H1 (cell line): ENCODE data around the gene LITAFD. TPM values are rescaled to one million over a fixed set of nuclear protein-coding genes. Genes with fewer than 3 reads are reported as not detected.

Experiments used
- CTCF ChIA-PET: fragments of 300-600 bp; sonication (Branson Sonifier 250); formaldehyde crosslinking; loops from one replicate; lab custom pipeline; 2021; ENCODE audit not compliant: partially characterized antibody; lab: Charles Lee
- POLR2A ChIA-PET: fragments of 300-600 bp; sonication (Branson Sonifier 250); formaldehyde crosslinking; loops from one replicate; lab custom pipeline; 2021; ENCODE audit warnings: inconsistent platforms; ENCODE audit not compliant: partially characterized antibody; lab: Charles Lee
- DNase-seq, 2 experiments: peaks; one replicate each; pipeline versions ENCODE4 v3.0.0 to v3.0.0-alpha.2; 2010 to 2022; ENCODE audit warnings: low spot score in 2 of 2, low read depth in 1 of 2, mixed read lengths in 1 of 2
- FAIRE-seq: peaks from 2 replicates; lab custom pipeline; 2011; peaks lifted over from hg19 to GRCh38; lab: Jason Lieb, UNC
- H2AFZ ChIP-seq: 2 replicates; pipeline ENCODE4 v1.8.1; 2012; ENCODE audit warnings: low read length, inconsistent platforms
- H2AK5ac ChIP-seq: 2 replicates; pipeline ENCODE4 v1.6.1; 2013; ENCODE audit warnings: low read depth, low read length
- H2BK120ac ChIP-seq: replicated peaks from 2 replicates; pipeline ENCODE3; 2013; ENCODE audit warnings: low read depth, low read length, inconsistent platforms
- H2BK12ac ChIP-seq: 2 replicates; pipeline ENCODE4 v1.6.1; 2013; ENCODE audit warnings: low read depth, low read length
- H2BK15ac ChIP-seq: 2 replicates; pipeline ENCODE4 v1.6.1; 2013; ENCODE audit warnings: low read length
- H2BK20ac ChIP-seq: 2 replicates; pipeline ENCODE4 v1.6.1; 2013; ENCODE audit warnings: low read length
- H2BK5ac ChIP-seq: 2 replicates; pipeline ENCODE4 v1.6.1; 2013; ENCODE audit warnings: low read depth, low read length
- H3K14ac ChIP-seq: 2 replicates; pipeline ENCODE4 v1.6.1; 2013; ENCODE audit warnings: inconsistent platforms; ENCODE audit not compliant: insufficient read length
- H3K18ac ChIP-seq: 2 replicates; pipeline ENCODE4 v1.6.1; 2013; ENCODE audit warnings: low read length; ENCODE audit errors: extremely low read depth
- H3K23ac ChIP-seq: 2 replicates; pipeline ENCODE4 v1.6.1; 2013; ENCODE audit warnings: inconsistent platforms; ENCODE audit not compliant: insufficient read length
- H3K23me2 ChIP-seq: 2 replicates; pipeline ENCODE4 v1.6.1; 2013; ENCODE audit warnings: low read depth, low read length
- H3K27ac ChIP-seq: 2 replicates; pipeline ENCODE4 v1.6.1; 2011; ENCODE audit warnings: low read depth, low read length, inconsistent platforms
- H3K27me3 ChIP-seq, 4 experiments: replicated peaks in 1 of 4; 1 replicate in 1 of 4; 2 replicates in 3 of 4; pipeline versions ENCODE4 v1.6.1 to v1.8.1; 2011 to 2013; ENCODE audit warnings: low read length in 3 of 4, mild to moderate bottlenecking in 3 of 4, inconsistent platforms in 2 of 4, mixed read lengths in 2 of 4, moderate library complexity in 1 of 4; ENCODE audit not compliant: control insufficient read depth in 3 of 4, insufficient read depth in 3 of 4; ENCODE audit errors: extremely low read depth in 1 of 4
- H3K36me3 ChIP-seq, 4 experiments: 2 replicates each; pipeline versions ENCODE4 v1.6.1 to v1.8.1; 2011 to 2013; ENCODE audit warnings: mild to moderate bottlenecking in 4 of 4, low read length in 3 of 4, moderate library complexity in 2 of 4, control low read depth in 1 of 4, inconsistent platforms in 1 of 4; ENCODE audit not compliant: insufficient read depth in 4 of 4, control insufficient read depth in 2 of 4
- H3K4ac ChIP-seq: replicated peaks from 2 replicates; pipeline ENCODE3; 2013; ENCODE audit warnings: low read length, low read depth, mixed read lengths, inconsistent platforms; ENCODE audit not compliant: insufficient read length
- H3K4me1 ChIP-seq, 4 experiments: replicated peaks in 1 of 4; 1 replicate in 1 of 4; 2 replicates in 3 of 4; pipeline versions ENCODE4 v1.6.1 to v1.8.1; 2011 to 2013; ENCODE audit warnings: low read length in 3 of 4, inconsistent platforms in 2 of 4, mixed read lengths in 1 of 4; ENCODE audit not compliant: insufficient read depth in 4 of 4, control insufficient read depth in 3 of 4
- H3K4me2 ChIP-seq, 2 experiments: 2 replicates each; pipeline versions ENCODE4 v1.6.1 to v1.8.1; 2011 to 2013; ENCODE audit warnings: low read depth in 2 of 2, low read length in 2 of 2, control low read depth in 1 of 2, inconsistent platforms in 1 of 2, mild to moderate bottlenecking in 1 of 2; ENCODE audit not compliant: insufficient read depth in 1 of 2
- H3K4me3 ChIP-seq, 4 experiments: fragments of 200-600, 300-600 bp in 1 of 4; sonication (generic), shearing (Covaris generic), sonication (Bioruptor Twin) in 1 of 4; 2 replicates each; pipeline versions ENCODE4 v1.5.1 to v1.8.1; 2011 to 2016; ENCODE audit warnings: low read length in 4 of 4, low read depth in 3 of 4, control low read depth in 2 of 4, inconsistent platforms in 2 of 4, mild to moderate bottlenecking in 2 of 4, mixed read lengths in 1 of 4, moderate library complexity in 1 of 4; ENCODE audit not compliant: insufficient read depth in 2 of 4; ENCODE audit errors: extremely low read depth in 1 of 4
- H3K56ac ChIP-seq: replicated peaks from 2 replicates; pipeline ENCODE3; 2013; ENCODE audit warnings: low read depth, mild to moderate bottlenecking, mixed read lengths, low read length, inconsistent platforms; ENCODE audit not compliant: insufficient read length
- H3K79me1 ChIP-seq: 2 replicates; pipeline ENCODE4 v1.6.1; 2013; ENCODE audit warnings: low read depth, low read length, control low read depth
- H3K79me2 ChIP-seq, 2 experiments: 2 replicates each; pipeline versions ENCODE4 v1.6.1 to v1.8.1; 2012 to 2013; ENCODE audit warnings: low read length in 2 of 2, mild to moderate bottlenecking in 2 of 2, inconsistent platforms in 1 of 2; ENCODE audit not compliant: insufficient read depth in 2 of 2, control insufficient read depth in 1 of 2
- H3K9ac ChIP-seq, 4 experiments: replicated peaks in 1 of 4; 1 replicate in 1 of 4; 2 replicates in 3 of 4; pipeline versions ENCODE4 v1.6.1 to v1.8.1; 2011 to 2013; ENCODE audit warnings: low read depth in 3 of 4, low read length in 3 of 4, control low read depth in 2 of 4, mild to moderate bottlenecking in 2 of 4, moderate library complexity in 2 of 4, inconsistent platforms in 1 of 4; ENCODE audit errors: extremely low read depth in 1 of 4
- H3K9me3 ChIP-seq, 2 experiments: 2 replicates each; pipeline versions ENCODE4 v1.6.1 to v1.8.1; 2012 to 2013; ENCODE audit warnings: mild to moderate bottlenecking in 2 of 2, moderate library complexity in 2 of 2, control low read depth in 1 of 2, inconsistent platforms in 1 of 2, low read depth in 1 of 2, low read length in 1 of 2, mixed read lengths in 1 of 2; ENCODE audit not compliant: insufficient read depth in 2 of 2
- H4K20me1 ChIP-seq, 2 experiments: replicated peaks in 1 of 2; 2 replicates each; pipeline versions ENCODE3 to v1.8.1; 2011 to 2013; ENCODE audit warnings: inconsistent platforms in 2 of 2, low read length in 2 of 2, mild to moderate bottlenecking in 1 of 2; ENCODE audit not compliant: insufficient read depth in 2 of 2, control insufficient read depth in 1 of 2
- H4K5ac ChIP-seq: 2 replicates; pipeline ENCODE4 v1.6.1; 2013; ENCODE audit warnings: low read length, low read depth, mixed read lengths, inconsistent platforms; ENCODE audit not compliant: insufficient read length
- H4K8ac ChIP-seq: 2 replicates; pipeline ENCODE4 v1.8.0; 2013; ENCODE audit warnings: mild to moderate bottlenecking, moderate library complexity, low read length, inconsistent platforms; ENCODE audit not compliant: insufficient read depth; ENCODE audit errors: extremely low read depth
- H4K91ac ChIP-seq: replicated peaks from 2 replicates; pipeline ENCODE3; 2013; ENCODE audit warnings: low read length, mixed read lengths, inconsistent platforms; ENCODE audit not compliant: insufficient read length
- WGBS, 2 experiments: shearing (Covaris generic) in 1 of 2; methylation state at CpG; one replicate each; pipeline versions ENCODE4 v1.1.6 to v1.1.7; 2013 to 2015; ENCODE audit warnings: low lambda C conversion rate in 2 of 2, mixed read lengths in 2 of 2, inconsistent platforms in 1 of 2, low coverage in 1 of 2, missing lambda C conversion rate in 1 of 2; ENCODE audit not compliant: insufficient replicate concordance in 2 of 2, insufficient coverage in 1 of 2, insufficient read length in 1 of 2; ENCODE audit errors: extremely low coverage in 1 of 2, missing lambda C conversion rate in 1 of 2; 5-methylcytosine and 5-hydroxymethylcytosine counted together
- polyA plus RNA-seq, 7 experiments: library from polyadenylated mRNA; depleted of rRNA in 3 of 7; stranded (reverse) in 5 of 7; unstranded in 2 of 7; fragments of >200 nt in 5 of 7; fragments of 200-250 nt in 2 of 7; gene quantifications; 1 replicate in 5 of 7; 2 replicates in 1 of 7; 4 replicates in 1 of 7; pipeline versions ENCODE4 v1.2.1 to v1.2.3, GENCODE V29; 2011 to 2013; ENCODE audit warnings: missing spikeins in 2 of 7, mixed read lengths in 2 of 7
- total RNA-seq: library from RNA; stranded (reverse); fragmentation: NEBNext Ultra II Directional; extraction: Animal tissue kit (Norgen Biotek cat#: 25700); gene quantifications from 2 replicates; pipeline ENCODE4 v1.2.1, GENCODE V29; 2021

Gene LITAFD
- total and polyA plus RNA-seq, 2 of the 8 experiments (the other 6 are each of a cell fraction or from before 2014, with no cell fraction given) = not detected

- ChIA-PET POLR2A (interaction anchor here (0.8 kb wide), 1 partner anchor 15 kb away, joined by 4 read pairs; no protein-coding TSS in a partner anchor), CTCF (interaction anchor here (0.5 to 1.8 kb wide), 10 partner anchors 11 to 226 kb away, joined by 3 to 8 read pairs (median 4); no protein-coding TSS in a partner anchor)
- H2BK120ac ChIP-seq = no peak overlapping the region
- H3K4ac ChIP-seq = no peak overlapping the region
- H3K56ac ChIP-seq = no peak overlapping the region
- H3K4me1 ChIP-seq = no peaks in the 10 kb centered on the region; a peak in 1 of 7 replicates
- peaks cover 10 to 76% (median 47%) of the 10 kb centered on the region in 4 experiments for H3K36me3 ChIP-seq
- no peak overlapping the region for H3K9ac ChIP-seq
- H3K23ac ChIP-seq = no peak overlapping the region
- H3K27me3 ChIP-seq = no peaks in the 10 kb centered on the region
- no peaks in the 10 kb centered on the region for H3K9me3 ChIP-seq
- WGBS, 2 experiments = 90% methylated on average over 8 of the region's 8 CpGs; no CpG with 5 or more reads in 1 of the 2 experiments
- H2BK12ac ChIP-seq = no peak overlapping the region
- H3K27ac ChIP-seq = no peak overlapping the region
- H2BK5ac ChIP-seq = no peak overlapping the region
- no peak overlapping the region for H2AFZ ChIP-seq
- no peak overlapping the region for H2BK15ac ChIP-seq
- peaks cover 0 to 6% of the 10 kb centered on the region in 2 experiments; a peak in 1 of 4 replicates for H3K79me2 ChIP-seq
- no peak overlapping the region for H4K91ac ChIP-seq
- peaks cover 4 to 9% of the 10 kb centered on the region in 2 experiments for H4K20me1 ChIP-seq
- peaks cover 11% of the 10 kb centered on the region for H3K79me1 ChIP-seq
- no peak overlapping the region for H4K5ac ChIP-seq
- no peak overlapping the region for H3K4me2 ChIP-seq
- H2AK5ac ChIP-seq = no peak overlapping the region
- no peak overlapping the region for H2BK20ac ChIP-seq
- no peak overlapping the region for H3K4me3 ChIP-seq
- no peak overlapping the region for H3K14ac ChIP-seq
- H3K23me2 ChIP-seq = no peaks in the 10 kb centered on the region
- DNase-seq = no peak
- no peak overlapping the region for H3K18ac ChIP-seq
- H4K8ac ChIP-seq = no peak overlapping the region
- no peak for FAIRE-seq
These were observed 26.8 kb downstream of the LITAFD start for GRCh38 chr16:8908810-8909468.
